HCT116 (cell line): Measurements from ENCODE around the gene CCDC183. TPM values are rescaled to one million over a fixed set of nuclear protein-coding genes. Genes with fewer than 3 reads are reported as not detected.

Experiments used
- ATAC-seq: fragments of 200-7000 bp; cut with Tn5 transposase; 2 replicates; pipeline ENCODE4 v1.9.1; 2020; ENCODE audit warnings: mild to moderate bottlenecking, moderate library complexity
- BruUV-seq: library from RNA; stranded (reverse); fragments of 400-500 nt; replicated peaks from 2 replicates; lab custom pipeline; 2021; lab: Mats Ljungman, UMichigan
- CTCF ChIA-PET: fragments of 300-600 bp; sonication (Branson Sonifier 250); formaldehyde crosslinking; loops from one replicate; lab custom pipeline; 2021; ENCODE audit warnings: antibody characterized with exemption; lab: Charles Lee
- POLR2A ChIA-PET: fragments of 300-600, 350-600 bp; sonication (Branson Sonifier 250); formaldehyde crosslinking; loops from one replicate; lab custom pipeline; 2021; ENCODE audit warnings: antibody characterized with exemption; lab: Charles Lee
- RAD21 ChIA-PET, 2 experiments: fragments of 300-600 bp; sonication (Branson Sonifier 250); formaldehyde crosslinking; loops; one replicate each; lab custom pipeline; 2023; ENCODE audit warnings: low total read pairs in 2 of 2; ENCODE audit not compliant: uncharacterized antibody in 2 of 2, unreplicated experiment in 2 of 2, low non-redundant PET in 1 of 2; lab: Charles Lee
- DNase-seq: peaks from one replicate; pipeline ENCODE4 v3.0.0-alpha.2; 2010; ENCODE audit warnings: low read depth, low spot score
- H2AFZ ChIP-seq: fragments of 200-600 bp; shearing (Covaris generic), sonication (generic); 2 replicates; pipeline ENCODE4 v1.6.1; 2017; ENCODE audit warnings: low read depth, mixed run types, mixed read lengths, antibody characterized with exemption, low read length; ENCODE audit not compliant: poor library complexity, severe bottlenecking
- H3K27ac ChIP-seq: 2 replicates; pipeline ENCODE4 v1.5.1; 2012; ENCODE audit warnings: low read depth, low read length
- H3K27me3 ChIP-seq: fragments of 200-600 bp; sonication (generic); 2 replicates; pipeline ENCODE4 v1.6.1; 2016; ENCODE audit warnings: mixed run types, low read length, mixed read lengths; ENCODE audit not compliant: insufficient read depth
- H3K36me3 ChIP-seq, 2 experiments: fragments of 200-500 bp in 1 of 2; fragments of 200-600 bp in 1 of 2; sonication (Bioruptor generic) in 1 of 2; sonication (generic) in 1 of 2; 2 replicates each; pipeline versions ENCODE4 v1.5.1 to v1.6.1; 2014 to 2016; ENCODE audit warnings: low read length in 2 of 2, inconsistent platforms in 1 of 2, mixed read lengths in 1 of 2, mixed run types in 1 of 2; ENCODE audit not compliant: insufficient read depth in 2 of 2, control insufficient read depth in 1 of 2
- H3K4me1 ChIP-seq, 2 experiments: fragments of 200-600 bp in 1 of 2; sonication (generic) in 1 of 2; 2 replicates each; pipeline versions ENCODE4 v1.5.1 to v1.6.1; 2012 to 2017; ENCODE audit warnings: low read length in 2 of 2, inconsistent platforms in 1 of 2, mild to moderate bottlenecking in 1 of 2, mixed read lengths in 1 of 2, mixed run types in 1 of 2, moderate library complexity in 1 of 2; ENCODE audit not compliant: insufficient read depth in 2 of 2, control insufficient read depth in 1 of 2
- H3K4me2 ChIP-seq: fragments of 200-600 bp; sonication (generic); 2 replicates; pipeline ENCODE4 v1.6.1; 2017; ENCODE audit warnings: mixed run types, low read length, mixed read lengths
- H3K4me3 ChIP-seq, 2 experiments: fragments of 200-600 bp in 1 of 2; sonication (generic) in 1 of 2; replicated peaks in 1 of 2; 2 replicates each; pipeline ENCODE4 v1.5.1; 2011 to 2016; ENCODE audit warnings: low read length in 2 of 2, control low read depth in 1 of 2, low read depth in 1 of 2, mild to moderate bottlenecking in 1 of 2, mixed read lengths in 1 of 2, mixed run types in 1 of 2
- H3K79me2 ChIP-seq: fragments of 200-600 bp; sonication (generic); 2 replicates; pipeline ENCODE4 v1.6.1; 2017; ENCODE audit warnings: mild to moderate bottlenecking, mixed run types, low read length, moderate library complexity, mixed read lengths; ENCODE audit not compliant: insufficient read depth
- H3K9ac ChIP-seq: fragments of 200-600 bp; sonication (generic); 2 replicates; pipeline ENCODE4 v1.6.1; 2016; ENCODE audit warnings: low read length, mixed read lengths
- H3K9me2 ChIP-seq: fragments of 200-600 bp; sonication (generic), shearing (Covaris generic); 2 replicates; pipeline ENCODE4 v1.6.1; 2017; ENCODE audit warnings: mixed run types, mild to moderate bottlenecking, moderate library complexity; ENCODE audit not compliant: insufficient read depth
- H3K9me3 ChIP-seq, 2 experiments: fragments of 200-500 bp in 1 of 2; fragments of 200-600 bp in 1 of 2; sonication (Bioruptor generic) in 1 of 2; sonication (generic) in 1 of 2; 2 replicates each; pipeline ENCODE4 v1.6.1; 2014 to 2017; ENCODE audit warnings: low read length in 2 of 2, mixed read lengths in 2 of 2, inconsistent platforms in 1 of 2, low read depth in 1 of 2, mild to moderate bottlenecking in 1 of 2, mixed run types in 1 of 2, moderate library complexity in 1 of 2; ENCODE audit not compliant: control insufficient read depth in 1 of 2, insufficient read depth in 1 of 2
- H4K20me1 ChIP-seq: fragments of 200-600 bp; sonication (generic), shearing (Covaris generic); 2 replicates; pipeline ENCODE4 v1.6.1; 2017; ENCODE audit warnings: mixed run types, mild to moderate bottlenecking, moderate library complexity; ENCODE audit not compliant: insufficient read depth
- ATF3 ChIP-seq: IDR thresholded peaks from 2 replicates; pipeline ENCODE4 v1.6.1; 2012
- EZH2 ChIP-seq: fragments of 200-600 bp; sonication (generic); IDR thresholded peaks from 2 replicates; pipeline ENCODE4 v1.6.1; 2017; ENCODE audit warnings: antibody characterized with exemption, mixed run types
- EZH2phosphoT487 ChIP-seq: fragments of 200-600 bp; IDR thresholded peaks from 2 replicates; pipeline ENCODE4 v1.6.1; 2018; ENCODE audit warnings: antibody characterized with exemption, borderline replicate concordance
- FOSL1 ChIP-seq: IDR thresholded peaks from 2 replicates; pipeline ENCODE4 v1.6.1; 2012; ENCODE audit warnings: low read depth
- JUND ChIP-seq: IDR thresholded peaks from 2 replicates; pipeline ENCODE4 v1.6.1; 2012
- POLR2A ChIP-seq: IDR thresholded peaks from 2 replicates; pipeline ENCODE4 v1.7.0; 2011; ENCODE audit warnings: borderline replicate concordance; ENCODE audit not compliant: insufficient read depth, insufficient read length; ENCODE audit errors: extremely low read depth
- POLR2AphosphoS5 ChIP-seq: IDR thresholded peaks from 2 replicates; pipeline ENCODE4 v1.6.1; 2011; ENCODE audit warnings: mild to moderate bottlenecking, low read depth, low read length, moderate library complexity
- RAD21 ChIP-seq: IDR thresholded peaks from 2 replicates; pipeline ENCODE4 v1.6.1; 2012; ENCODE audit warnings: low read depth, mild to moderate bottlenecking
- REST ChIP-seq: IDR thresholded peaks from 2 replicates; pipeline ENCODE4 v1.6.1; 2012; ENCODE audit warnings: low read depth
- SP1 ChIP-seq: IDR thresholded peaks from 2 replicates; pipeline ENCODE4 v1.6.1; 2012; ENCODE audit warnings: low read depth
- SRF ChIP-seq: IDR thresholded peaks from 2 replicates; pipeline ENCODE4 v1.6.1; 2012; ENCODE audit warnings: low read depth
- TCF7L2 ChIP-seq: IDR thresholded peaks from 2 replicates; pipeline ENCODE4 v1.7.0; 2011; ENCODE audit warnings: borderline replicate concordance, inconsistent platforms; ENCODE audit not compliant: insufficient read depth, insufficient read length; ENCODE audit errors: extremely low read depth
- YY1 ChIP-seq: IDR thresholded peaks from 2 replicates; pipeline ENCODE4 v1.6.1; 2011; ENCODE audit warnings: low read length, low read depth, moderate library complexity, mild to moderate bottlenecking; ENCODE audit not compliant: insufficient replicate concordance; ENCODE audit errors: extremely low read depth
- ZBTB33 ChIP-seq: IDR thresholded peaks from 2 replicates; pipeline ENCODE4 v1.6.1; 2011; ENCODE audit warnings: mild to moderate bottlenecking, low read length, moderate library complexity; ENCODE audit not compliant: insufficient replicate concordance; ENCODE audit errors: extremely low read depth
- ZFX ChIP-seq: fragments of 450-650 bp; IDR thresholded peaks from 2 replicates; pipeline ENCODE4 v1.6.1; 2017
- ZNF274 ChIP-seq: fragments of 200-500 bp; sonication (Bioruptor generic); IDR thresholded peaks from 2 replicates; pipeline ENCODE4 v1.6.1; 2014; ENCODE audit warnings: mild to moderate bottlenecking, low read depth, low read length, inconsistent platforms
- intact Hi-C: fragments of 100-400 bp; cut with micrococcal nuclease; formaldehyde crosslinking; loops from 2 replicates; pipeline ENCODE4 v1.10.0; 2022
- total RNA-seq: library from RNA; stranded (reverse); gene quantifications from one replicate; pipeline ENCODE4 v1.2.1, GENCODE V29; 2021; ENCODE audit not compliant: unreplicated experiment

The CCDC183 gene
- total RNA-seq, 1 experiment from 2014 or later: 2.8 TPM

- ChIA-PET RAD21 (no interaction called here), CTCF (no interaction called here), POLR2A (no interaction called here)
- TF ChIP-seq SRF: no peak
- TF ChIP-seq JUND: no peak
- TF ChIP-seq ZBTB33: no peak
- TF ChIP-seq ZNF274: no peak
- TF ChIP-seq TCF7L2: no peak
- no peak for TF ChIP-seq POLR2AphosphoS5
- no peak for TF ChIP-seq ATF3
- TF ChIP-seq EZH2phosphoT487: no peak
- TF ChIP-seq FOSL1: no peak
- no peak for TF ChIP-seq POLR2A
- no peak for TF ChIP-seq ZFX
- TF ChIP-seq RAD21: no peak
- TF ChIP-seq REST: no peak
- no peak for TF ChIP-seq EZH2
- no peak for TF ChIP-seq YY1
- TF ChIP-seq SP1: no peak
- no peak for DNase-seq
- Histone ChIP-seq H3K27me3 (no peaks in the 10 kb centered on the region), H3K9me2 (no peaks in the 10 kb centered on the region), H3K4me2 (no peak overlapping the region), H3K4me1 (peaks cover 13 to 30% of the 10 kb centered on the region in 2 experiments; a peak in 3 of 4 replicates), H4K20me1 (no peaks in the 10 kb centered on the region), H3K27ac (no peak overlapping the region; the same call in 1 of the 2 replicates), H2AFZ (no peak overlapping the region), H3K36me3 (no peaks in the 10 kb centered on the region), H3K9ac (no peak overlapping the region), H3K4me3 (no peak overlapping the region), H3K79me2 (no peaks in the 10 kb centered on the region), H3K9me3 (no peaks in the 10 kb centered on the region)
- BruUV-seq: no TSS peak
- ATAC-seq: no peak
- intact Hi-C loops: no loop called here
These were observed 33.9 kb upstream of the CCDC183 start for GRCh38 chr9:136762221-136762691.
